SK-N-DZ (cell line): ENCODE measurements around the gene RRP12.
"Not testable (repeated sequence)": the region's sequence is repeated elsewhere in the genome, so short reads cannot be mapped to it uniquely, and the experiment has no call there.

Experiments used
- DNase-seq: peaks from one replicate; pipeline ENCODE4 v3.0.0-alpha.2; 2015; ENCODE audit warnings: low spot score

RRP12 gene

GRCh38 chr10:97408496-97408992 is 7.4 kb upstream of the RRP12 start:
- no peak for DNase-seq

GRCh38 chr10:97407952-97408248 is 6.8 kb upstream of the RRP12 start:
- no peak for DNase-seq

- DNase-seq = peak; percentile 88
Measured at GRCh38 chr10:97407211-97407951, 6.2 kb upstream of the RRP12 start.

- DNase-seq = not testable (repeated sequence)
Measured at GRCh38 chr10:97406483-97406882, 5.3 kb upstream of the RRP12 start.

- DNase-seq = no peak
Measured at GRCh38 chr10:97406064-97406463, 4.9 kb upstream of the RRP12 start.

- no peak for DNase-seq
Measured at GRCh38 chr10:97404044-97404443, 2.9 kb upstream of the RRP12 start.

GRCh38 chr10:97401455-97401919 is 347 bp upstream of the RRP12 start:
- DNase-seq = no peak

- no peak for DNase-seq
Measured at GRCh38 chr10:97399843-97400545, 1.1 kb downstream of the RRP12 start.

- DNase-seq = no peak
Measured at GRCh38 chr10:97396056-97396455, 5.1 kb downstream of the RRP12 start.

- no peak for DNase-seq
Measured at GRCh38 chr10:97393034-97393573, 8.0 kb downstream of the RRP12 start.

GRCh38 chr10:97390091-97390490 is 11.0 kb downstream of the RRP12 start:
- no peak for DNase-seq

- DNase-seq = no peak
Measured at GRCh38 chr10:97388152-97388551, 13.0 kb downstream of the RRP12 start.

GRCh38 chr10:97385565-97385964 is 15.6 kb downstream of the RRP12 start:
- no peak for DNase-seq

GRCh38 chr10:97384641-97385040 is 16.5 kb downstream of the RRP12 start:
- DNase-seq = no peak

GRCh38 chr10:97384156-97384555 is 17.0 kb downstream of the RRP12 start:
- no peak for DNase-seq

GRCh38 chr10:97383159-97383558 is 18.0 kb downstream of the RRP12 start:
- no peak for DNase-seq

GRCh38 chr10:97381626-97382025 is 19.5 kb downstream of the RRP12 start:
- no peak for DNase-seq

GRCh38 chr10:97380516-97380915 is 20.6 kb downstream of the RRP12 start:
- no peak for DNase-seq

- DNase-seq = no peak
Measured at GRCh38 chr10:97378933-97379921, 21.9 kb downstream of the RRP12 start.

GRCh38 chr10:97376413-97376812 is 24.7 kb downstream of the RRP12 start:
- no peak for DNase-seq

GRCh38 chr10:97373456-97373855 is 27.7 kb downstream of the RRP12 start:
- DNase-seq = no peak
